Stomach (tissue), 9 donors: ENCODE data around the gene ARHGAP28. TPM values are rescaled to one million over a fixed set of nuclear protein-coding genes. Genes with fewer than 3 reads are reported as not detected.

Experiments
- DNase-seq, 2 donors: peaks; one replicate each; pipeline versions ENCODE4 v3.0.0 to v3.0.0-alpha.2; 2013 to 2019
- H3K27ac ChIP-seq, 5 donors: fragments of 200-600 bp in 4 of 5; sonication (generic) in 4 of 5; one replicate each; pipeline ENCODE4 v1.5.1; 2013 to 2019; ENCODE audit warnings: mild to moderate bottlenecking in 1 of 5, moderate library complexity in 1 of 5
- H3K27me3 ChIP-seq, 3 donors: fragments of 200-600 bp; sonication (generic); one replicate each; pipeline ENCODE4 v1.5.1; 2017 to 2019; ENCODE audit warnings: mixed run types in 1 of 3
- H3K36me3 ChIP-seq, 4 donors: fragments of 200-600 bp; sonication (generic); 1 replicate in 3 of 4; 2 replicates in 1 of 4; pipeline ENCODE4 v1.5.1; 2016 to 2019
- H3K4me1 ChIP-seq, 4 donors: fragments of 200-600 bp; sonication (generic); one replicate each; pipeline ENCODE4 v1.5.1; 2016 to 2019
- H3K4me3 ChIP-seq, 4 donors: fragments of 200-600 bp; sonication (generic) in 3 of 4; one replicate each; pipeline ENCODE4 v1.5.1; 2016 to 2019; ENCODE audit warnings: mild to moderate bottlenecking in 1 of 4
- H3K9me3 ChIP-seq, 4 donors: fragments of 200-600 bp; sonication (generic); one replicate each; pipeline ENCODE4 v1.5.1; 2016 to 2019
- CTCF ChIP-seq, 7 experiments: fragments of 450-650 bp in 4 of 7; fragments of 200-600 bp in 3 of 7; sonication (generic) in 3 of 7; IDR thresholded peaks; one replicate each; pipeline ENCODE4 v1.5.1; 2016 to 2019; ENCODE audit warnings: antibody characterized with exemption in 7 of 7, control low read depth in 2 of 7, mild to moderate bottlenecking in 1 of 7
- EP300 ChIP-seq: sonication (generic); formaldehyde crosslinking; IDR thresholded peaks from one replicate; pipeline ENCODE4 v1.6.1; 2017; ENCODE audit warnings: antibody characterized with exemption
- POLR2A ChIP-seq, 4 donors: fragments of 450-650 bp; IDR thresholded peaks; one replicate each; pipeline ENCODE4 v1.6.1; 2016; ENCODE audit warnings: antibody characterized with exemption in 4 of 4, control low read depth in 2 of 4, mild to moderate bottlenecking in 1 of 4, moderate library complexity in 1 of 4
- POLR2AphosphoS5 ChIP-seq, 3 donors: sonication (generic); formaldehyde crosslinking; IDR thresholded peaks; one replicate each; pipeline ENCODE4 v1.6.1; 2016; ENCODE audit warnings: antibody characterized with exemption in 3 of 3
- WGBS, 5 donors: extraction: QIAGEN DNeasy Blood & Tissue Kit in 3 of 5; methylation state at CpG; one replicate each; pipeline versions ENCODE4 v1.1.5 to v1.1.7; 2013 to 2018; 5-methylcytosine and 5-hydroxymethylcytosine counted together
- intact Hi-C: fragments of 100-400 bp; cut with DNase I; formaldehyde crosslinking; loops from one replicate; pipeline ENCODE4 v1.15.1; 2023; ENCODE audit warnings: low total_unique reads
- polyA plus RNA-seq, 3 donors: library from polyadenylated mRNA; stranded (reverse); fragments of 200-250 nt; gene quantifications; one replicate each; pipeline ENCODE4 v1.2.3, GENCODE V29; 2013
- total RNA-seq, 5 donors: library from RNA; depleted of rRNA; stranded (reverse); fragments of >200 nt; gene quantifications; one replicate each; pipeline versions ENCODE4 v1.1.0 to v1.2.3, GENCODE V29; 2014 to 2016
- donor health status: healthy with polysubstance abuse.
- donor health status: Bipolar disorder and iron deficiency.
- donor health status: healthy.

ARHGAP28 gene
- total and polyA plus RNA-seq, 8 donors: 0.73 to 33.8 (median 3.6) TPM

- no peaks in the 10 kb centered on the region for H3K27me3 ChIP-seq
- 86 to 100% (median 97%) methylated on average over 1 of the region's 1 CpG for WGBS, 5 donors
- TF ChIP-seq POLR2AphosphoS5 (IDR thresholded peaks at IDR 0.05) (no peak), POLR2A (IDR thresholded peaks at IDR 0.05) (no peak), EP300 (no peak), CTCF (IDR thresholded peaks at IDR 0.05) (no peak)
These were observed 17.1 kb upstream of the ARHGAP28 start for GRCh38 chr18:6712401-6712800.

GRCh38 chr18:6714010-6714409 lies 15.5 kb upstream of the ARHGAP28 start:
- Histone ChIP-seq H3K4me1 (no peaks in the 10 kb centered on the region), H3K27ac (no peak overlapping the region), H3K36me3 (no peaks in the 10 kb centered on the region), H3K4me3 (no peak overlapping the region), H3K27me3 (no peaks in the 10 kb centered on the region), H3K9me3 (no peaks in the 10 kb centered on the region)
- no peak for TF ChIP-seq EP300
- TF ChIP-seq POLR2A (IDR thresholded peaks at IDR 0.05): no peak
- no peak for TF ChIP-seq CTCF (IDR thresholded peaks at IDR 0.05)
- no peak for TF ChIP-seq POLR2AphosphoS5 (IDR thresholded peaks at IDR 0.05)
- 60 to 80% (median 74%) methylated on average over 2 of the region's 2 CpGs for WGBS, 5 donors
- intact Hi-C loops: no loop called here
- no peak for DNase-seq

More at GRCh38 chr18:6712401-6712800, 17.1 kb upstream of the ARHGAP28 start:
- Histone ChIP-seq H3K4me3 (no peak overlapping the region), H3K4me1 (no peaks in the 10 kb centered on the region), H3K9me3 (no peaks in the 10 kb centered on the region), H3K36me3 (no peaks in the 10 kb centered on the region), H3K27ac (no peak overlapping the region)
- no peak for DNase-seq
- intact Hi-C loops: no loop called here

GRCh38 chr18:6718267-6718666 lies 11.2 kb upstream of the ARHGAP28 start:
- 71 to 87% (median 82%) methylated on average over 2 of the region's 2 CpGs for WGBS, 5 donors
- Histone ChIP-seq H3K4me3 (no peak overlapping the region), H3K9me3 (no peaks in the 10 kb centered on the region), H3K27me3 (no peaks in the 10 kb centered on the region), H3K27ac (no peak overlapping the region), H3K4me1 (no peaks in the 10 kb centered on the region), H3K36me3 (no peaks in the 10 kb centered on the region)
- TF ChIP-seq EP300 (no peak), POLR2A (IDR thresholded peaks at IDR 0.05) (no peak), POLR2AphosphoS5 (IDR thresholded peaks at IDR 0.05) (no peak), CTCF (IDR thresholded peaks at IDR 0.05) (no peak)
- no peak for DNase-seq
- intact Hi-C loops: no loop called here

- Histone ChIP-seq H3K36me3 (no peaks in the 10 kb centered on the region), H3K27ac (no peak overlapping the region), H3K27me3 (no peaks in the 10 kb centered on the region), H3K4me3 (no peak overlapping the region), H3K4me1 (no peaks in the 10 kb centered on the region), H3K9me3 (no peaks in the 10 kb centered on the region)
- DNase-seq: no peak
- intact Hi-C loops: no loop called here
- WGBS, 5 donors: 64 to 73% (median 68%) methylated on average over 4 of the region's 4 CpGs
- no peak for TF ChIP-seq CTCF (IDR thresholded peaks at IDR 0.05)
- no peak for TF ChIP-seq POLR2AphosphoS5 (IDR thresholded peaks at IDR 0.05)
- TF ChIP-seq POLR2A (IDR thresholded peaks at IDR 0.05): no peak
- no peak for TF ChIP-seq EP300
These were observed 10.2 kb upstream of the ARHGAP28 start for GRCh38 chr18:6719098-6719846.
